ENCODE data around the gene RMDN2.

The RMDN2 gene

GRCh38 chr2:37925063-37925897 is at the start of gene RMDN2:
TSS of gene RMDN2 (plus strand) at chr2:37925287. CDS start at chr2:37929278, 3,991 bp downstream.
- peak within 1 kb of the TSS; percentile 72 for H3K4me3 ChIP-seq (ENCODE audit: low read depth, low read length)
- peak; percentile 70 for DNase-seq (ENCODE audit: low read depth)

- no peak overlapping the region for H3K4me3 ChIP-seq (ENCODE audit: low read depth, low read length)
- no peak for DNase-seq (ENCODE audit: low read depth)
Measured at GRCh38 chr2:37875403-37875906, 49.6 kb upstream of the RMDN2 start.

GRCh38 chr2:37876227-37876626 is 48.9 kb upstream of the RMDN2 start:
- no peak for DNase-seq (ENCODE audit: low read depth)
- H3K4me3 ChIP-seq (ENCODE audit: low read depth, low read length), result no peak overlapping the region

GRCh38 chr2:37877457-37878315 is 47.4 kb upstream of the RMDN2 start:
- no peak for DNase-seq (ENCODE audit: low read depth)
- no peak overlapping the region for H3K4me3 ChIP-seq (ENCODE audit: low read depth, low read length)

- no peak overlapping the region for H3K4me3 ChIP-seq (ENCODE audit: low read depth, low read length)
- no peak for DNase-seq (ENCODE audit: low read depth)
Measured at GRCh38 chr2:37878536-37878935, 46.6 kb upstream of the RMDN2 start.

- DNase-seq (ENCODE audit: low read depth), result no peak
- H3K4me3 ChIP-seq (ENCODE audit: low read depth, low read length), result no peak overlapping the region
Measured at GRCh38 chr2:37880551-37880950, 44.5 kb upstream of the RMDN2 start.

- DNase-seq (ENCODE audit: low read depth), result no peak
- no peak overlapping the region for H3K4me3 ChIP-seq (ENCODE audit: low read depth, low read length)
Measured at GRCh38 chr2:37881397-37881796, 43.7 kb upstream of the RMDN2 start.

- H3K4me3 ChIP-seq (ENCODE audit: low read depth, low read length), result no peak overlapping the region
- no peak for DNase-seq (ENCODE audit: low read depth)
Measured at GRCh38 chr2:37882036-37882435, 43.1 kb upstream of the RMDN2 start.

- no peak for DNase-seq (ENCODE audit: low read depth)
- H3K4me3 ChIP-seq (ENCODE audit: low read depth, low read length), result no peak overlapping the region
Measured at GRCh38 chr2:37883518-37883917, 41.6 kb upstream of the RMDN2 start.

GRCh38 chr2:37885329-37885993 is 39.6 kb upstream of the RMDN2 start:
- DNase-seq (ENCODE audit: low read depth), result no peak
- H3K4me3 ChIP-seq (ENCODE audit: low read depth, low read length), result no peak overlapping the region

GRCh38 chr2:37886745-37887144 is 38.3 kb upstream of the RMDN2 start:
- no peak overlapping the region for H3K4me3 ChIP-seq (ENCODE audit: low read depth, low read length)
- no peak for DNase-seq (ENCODE audit: low read depth)

GRCh38 chr2:37887286-37887685 is 37.8 kb upstream of the RMDN2 start:
- DNase-seq (ENCODE audit: low read depth), result no peak
- H3K4me3 ChIP-seq (ENCODE audit: low read depth, low read length), result no peak overlapping the region

GRCh38 chr2:37890893-37891495 is 34.1 kb upstream of the RMDN2 start:
- no peak for DNase-seq (ENCODE audit: low read depth)
- H3K4me3 ChIP-seq (ENCODE audit: low read depth, low read length), result no peak overlapping the region

- H3K4me3 ChIP-seq (ENCODE audit: low read depth, low read length), result no peak overlapping the region
- DNase-seq (ENCODE audit: low read depth), result no peak
Measured at GRCh38 chr2:37891846-37892435, 33.1 kb upstream of the RMDN2 start.

- no peak overlapping the region for H3K4me3 ChIP-seq (ENCODE audit: low read depth, low read length)
Measured at GRCh38 chr2:37892436-37893114, 32.5 kb upstream of the RMDN2 start.

GRCh38 chr2:37893327-37893726 is 31.8 kb upstream of the RMDN2 start:
- H3K4me3 ChIP-seq (ENCODE audit: low read depth, low read length), result no peak overlapping the region
- no peak for DNase-seq (ENCODE audit: low read depth)

More at GRCh38 chr2:37892436-37893114, 32.5 kb upstream of the RMDN2 start:
- no peak for DNase-seq (ENCODE audit: low read depth)

- no peak for DNase-seq (ENCODE audit: low read depth)
- no peak overlapping the region for H3K4me3 ChIP-seq (ENCODE audit: low read depth, low read length)
Measured at GRCh38 chr2:37894047-37894446, 31.0 kb upstream of the RMDN2 start.

GRCh38 chr2:37894601-37895000 is 30.5 kb upstream of the RMDN2 start:
- no peak overlapping the region for H3K4me3 ChIP-seq (ENCODE audit: low read depth, low read length)
- no peak for DNase-seq (ENCODE audit: low read depth)

All from skeletal muscle cell (primary cell).